HG02571 (cell line): ENCODE data around the gene PRCD.
"Not testable (repeated sequence)": the region's sequence is repeated elsewhere in the genome, so short reads cannot be mapped to it uniquely, and the experiment has no call there.

Experiments
- ATAC-seq: cut with Tn5 transposase; IDR thresholded peaks from one replicate; pipeline ENCODE4 v1.9.1; 2021; ENCODE audit warnings: mild to moderate bottlenecking, moderate library complexity; ENCODE audit not compliant: unreplicated experiment

PRCD gene

DNA sequence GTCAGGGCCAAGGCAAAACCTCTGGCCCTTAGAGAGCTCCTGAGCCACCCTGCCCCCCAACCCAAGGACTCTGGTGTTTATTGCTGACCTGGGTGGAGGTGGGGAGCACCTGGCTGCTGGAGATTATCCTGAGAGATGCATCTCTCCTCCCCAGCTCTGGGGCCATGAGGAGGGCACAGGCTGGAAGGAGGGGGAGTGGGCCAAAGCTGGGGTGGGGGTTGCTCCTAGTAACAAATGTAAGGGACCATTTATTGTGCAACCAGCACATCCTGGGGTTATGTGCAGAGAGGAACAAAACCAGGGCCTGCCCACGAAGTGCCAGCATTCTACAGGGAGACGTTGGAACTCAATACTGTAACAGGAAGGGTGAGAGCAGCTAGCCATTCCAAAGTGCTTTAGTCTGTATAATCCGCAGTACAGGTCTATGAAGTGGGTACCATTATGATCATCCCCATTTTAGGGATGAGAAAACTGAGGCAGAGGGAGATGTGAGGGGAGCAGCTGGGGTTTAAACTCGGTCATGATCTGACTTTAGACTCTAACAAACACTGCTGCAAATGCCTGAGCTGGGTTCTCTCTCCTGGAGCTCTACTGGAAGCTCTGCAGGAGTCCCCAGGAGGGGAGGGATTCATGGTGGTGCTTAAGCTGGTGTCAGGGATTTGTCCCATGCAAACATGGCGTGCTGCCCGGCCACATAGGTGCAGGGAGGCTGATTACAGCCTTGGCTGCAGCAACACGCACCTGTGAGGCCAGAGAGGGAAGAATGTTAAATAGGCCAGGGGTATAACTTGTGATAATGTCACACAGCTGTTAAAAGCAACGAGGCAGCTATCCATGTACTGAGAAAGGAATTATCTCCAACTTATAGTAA lies 37.3 kb upstream of the PRCD start:
- ATAC-seq, result no peak

DNA sequence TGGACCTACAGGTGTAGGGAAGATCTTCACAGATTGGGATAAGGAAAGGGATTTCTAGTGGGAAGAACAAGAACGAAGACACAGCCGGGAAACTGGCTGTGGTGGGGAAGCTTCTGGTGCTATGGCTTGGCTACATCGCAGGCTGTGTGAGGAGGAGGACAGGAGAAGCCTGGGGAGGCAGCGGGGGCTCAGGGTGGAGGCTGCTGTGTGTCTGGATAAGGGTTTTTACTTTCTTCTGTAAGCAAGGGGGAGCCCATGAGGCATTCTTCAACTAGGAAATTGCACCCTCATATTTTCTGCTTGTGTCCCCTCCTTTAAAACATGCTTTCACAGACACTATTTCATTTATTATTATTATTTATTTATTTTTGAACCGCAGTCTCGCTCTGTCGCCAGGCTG lies 35.7 kb upstream of the PRCD start:
- ATAC-seq, result no peak

DNA sequence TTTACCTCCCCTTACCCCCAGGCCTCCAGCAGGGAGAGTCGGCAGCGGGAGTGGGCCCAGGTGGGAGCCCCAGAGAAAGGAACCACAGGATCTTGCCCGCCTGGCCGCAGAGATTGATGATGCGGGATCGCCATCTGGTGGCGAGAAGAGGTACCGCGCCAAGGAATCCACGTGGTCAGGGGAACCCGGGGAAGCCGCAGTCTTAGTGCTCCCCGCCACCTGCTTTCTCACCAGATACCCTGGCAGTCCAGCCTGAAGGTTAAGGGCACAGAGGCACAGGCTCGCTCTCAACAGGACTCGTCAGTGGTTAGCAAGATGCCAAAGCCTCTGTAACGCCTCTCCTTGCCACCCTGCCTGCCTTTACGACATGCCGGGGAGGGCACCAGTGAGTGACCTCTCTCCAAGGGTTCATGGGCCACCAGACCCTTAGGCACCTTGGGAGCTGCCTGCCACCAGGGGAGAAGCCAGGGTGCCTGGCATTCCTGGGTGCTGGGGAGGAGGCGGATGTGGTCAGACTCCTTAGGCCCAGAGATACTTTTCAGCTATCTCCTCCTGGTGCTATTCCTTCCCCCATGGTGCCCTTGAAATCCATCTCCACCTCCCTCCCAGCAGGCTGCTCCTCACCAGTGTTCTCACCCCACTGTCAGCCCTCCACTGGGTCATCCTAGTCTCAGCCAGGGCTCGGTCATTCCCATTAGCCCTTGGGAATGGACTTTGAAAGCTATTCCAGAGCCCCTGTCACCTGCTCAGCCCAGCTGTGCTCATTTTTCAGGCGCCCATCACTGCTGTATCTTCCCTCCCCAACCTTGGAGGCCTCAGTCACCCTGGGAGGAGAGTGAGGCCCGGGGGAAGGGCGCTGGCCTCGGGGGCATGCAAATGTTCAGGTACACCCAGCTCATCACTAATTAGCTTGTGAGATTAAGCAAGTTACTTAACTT lies 33.2 kb upstream of the PRCD start:
- no peak for ATAC-seq

DNA sequence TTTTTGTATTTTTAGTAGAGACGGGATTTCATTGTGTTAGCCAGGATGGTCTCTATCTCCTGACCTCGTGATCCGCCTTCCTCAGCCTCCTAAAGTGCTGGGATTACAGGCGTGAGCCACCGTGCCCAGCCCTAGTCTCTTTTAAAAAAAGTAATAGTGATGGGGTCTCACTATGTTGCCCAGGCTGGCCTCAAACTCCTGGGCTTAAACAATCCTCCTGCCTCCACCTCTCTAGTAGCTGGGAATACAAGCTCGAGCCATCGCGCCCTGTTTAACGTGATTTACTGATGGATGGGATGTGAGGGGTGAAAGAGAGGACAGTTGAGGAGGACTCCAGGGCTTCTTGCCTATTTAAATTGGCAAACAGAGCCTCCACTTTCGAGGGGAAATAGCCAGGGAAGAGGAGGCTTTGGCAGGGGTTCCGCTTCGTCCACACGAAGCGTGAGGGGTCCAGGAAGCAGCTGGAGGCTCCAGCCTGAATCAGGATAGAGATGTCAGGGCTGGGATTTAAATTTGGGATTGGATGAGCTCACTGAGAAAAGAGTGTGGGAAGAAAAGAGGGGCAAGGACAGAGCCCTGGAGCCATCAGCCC lies 31.3 kb upstream of the PRCD start:
- ATAC-seq, result not testable (repeated sequence)

DNA sequence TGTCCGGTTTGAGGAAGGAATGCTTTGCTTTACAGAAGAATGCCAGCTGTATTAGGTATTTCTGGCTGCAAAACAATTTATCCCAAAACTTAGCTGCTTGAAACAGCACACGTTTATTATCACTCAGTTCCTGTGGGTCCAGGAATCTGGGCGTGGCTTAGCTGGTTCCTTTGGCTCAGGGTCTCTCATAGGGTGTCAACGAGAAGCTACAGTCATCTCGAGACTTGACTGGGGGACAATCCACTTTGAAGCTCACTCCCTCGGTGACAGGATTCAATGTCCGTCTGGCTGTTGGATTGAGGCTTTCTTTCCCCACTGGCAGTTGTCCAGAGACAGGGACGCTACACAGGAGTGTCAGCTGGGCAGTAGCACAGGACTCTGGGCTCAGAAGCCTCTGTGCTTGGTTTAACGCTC lies 29.0 kb upstream of the PRCD start:
- no peak for ATAC-seq

DNA sequence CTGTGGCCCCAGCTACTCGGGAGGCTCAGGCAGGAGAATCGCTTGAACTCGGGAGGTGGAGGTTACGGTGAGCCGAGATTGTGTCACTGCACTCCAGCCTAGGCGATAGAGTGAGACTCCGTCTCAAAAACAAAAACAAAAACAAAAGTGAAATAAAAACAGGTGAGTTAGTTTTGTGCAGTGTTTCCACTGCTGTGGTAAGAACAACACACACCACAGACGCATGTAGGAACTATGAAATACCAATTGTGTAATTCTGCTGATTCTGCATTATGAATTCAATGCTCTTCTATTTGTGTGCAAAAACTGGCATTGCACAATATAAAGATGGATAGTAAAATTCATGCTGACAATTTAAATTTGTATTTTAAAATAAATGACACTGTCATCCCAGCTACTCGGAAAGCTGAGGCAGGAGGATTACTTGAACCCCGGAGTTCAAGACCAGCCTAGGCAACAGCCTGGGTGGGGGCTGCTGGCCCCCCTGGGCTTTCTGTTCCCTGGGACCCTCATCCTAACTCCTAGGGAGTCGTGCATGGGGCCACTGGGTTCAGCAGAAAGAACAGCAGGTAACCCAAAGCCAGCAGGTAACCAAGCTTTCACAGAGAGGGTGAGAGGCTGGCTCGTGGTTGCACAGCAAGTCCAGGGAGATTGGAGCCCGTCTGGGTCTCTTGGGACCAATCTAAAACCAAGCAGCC lies 28.0 kb upstream of the PRCD start:
- ATAC-seq, result no peak

DNA sequence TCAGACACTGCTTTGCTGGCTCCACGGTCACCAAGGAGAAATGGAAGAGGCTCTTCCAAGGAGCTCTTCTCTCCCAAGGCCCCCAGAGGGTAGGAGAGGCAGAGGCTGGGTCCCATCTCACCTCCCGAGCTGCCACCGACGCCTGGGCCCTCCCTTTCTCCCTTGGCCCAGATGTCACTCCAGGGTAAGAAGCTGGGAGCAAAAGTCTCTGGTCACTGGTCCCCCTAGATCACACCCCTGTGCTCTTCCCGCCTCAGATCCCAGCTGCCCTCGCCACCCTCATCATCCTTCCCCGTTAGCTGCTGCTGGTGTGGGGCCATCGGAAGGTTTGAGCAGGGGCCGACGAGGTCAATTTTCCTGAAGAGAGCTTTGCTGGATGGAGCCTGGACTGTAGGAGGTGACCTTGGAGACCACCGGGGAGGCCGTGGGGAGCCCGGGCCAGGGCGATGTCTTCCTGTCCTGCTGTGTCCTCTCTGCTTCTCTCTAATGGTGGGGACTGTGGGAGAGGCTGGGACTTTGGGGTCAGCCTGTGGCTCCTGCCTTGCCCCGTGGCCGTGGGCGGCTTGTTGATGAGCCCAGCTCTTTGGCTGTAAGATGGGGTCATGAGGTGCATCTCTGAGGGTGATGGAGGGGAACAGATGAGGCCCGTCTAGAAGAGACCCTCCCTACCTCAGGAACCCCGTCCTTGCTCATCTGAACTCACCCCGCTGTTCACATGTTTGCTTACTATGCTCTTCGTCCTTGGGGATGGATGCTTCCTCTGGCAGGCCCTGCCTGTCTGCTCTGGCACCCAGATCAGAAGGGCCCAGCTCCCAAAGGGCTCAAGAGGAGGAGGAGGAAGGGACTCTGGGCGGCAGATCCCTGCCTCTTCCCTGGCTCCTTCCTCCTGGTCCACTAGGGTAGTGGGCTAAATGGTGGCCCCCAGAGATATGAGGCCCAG lies 27.2 kb upstream of the PRCD start:
- ATAC-seq, result no peak

DNA sequence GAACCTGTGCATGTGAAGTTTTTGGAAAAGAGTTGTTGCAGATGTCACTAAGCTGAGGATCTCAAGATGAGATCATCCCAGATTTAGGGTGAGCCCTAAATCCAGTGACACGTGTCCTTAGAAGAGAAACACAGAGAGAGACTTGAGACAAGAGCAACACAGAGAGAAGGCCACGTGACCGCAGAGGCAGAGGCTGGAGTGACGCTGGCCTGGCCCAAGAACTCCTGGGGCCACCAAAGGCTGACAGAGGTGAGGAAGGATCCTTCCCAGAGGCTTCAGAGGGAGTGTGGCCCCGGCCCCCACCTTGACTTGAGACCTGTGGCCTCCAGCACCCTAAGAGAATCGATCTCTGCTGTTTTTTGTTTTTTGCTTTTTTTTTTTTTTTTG lies 26.5 kb upstream of the PRCD start:
- ATAC-seq, result no peak

DNA sequence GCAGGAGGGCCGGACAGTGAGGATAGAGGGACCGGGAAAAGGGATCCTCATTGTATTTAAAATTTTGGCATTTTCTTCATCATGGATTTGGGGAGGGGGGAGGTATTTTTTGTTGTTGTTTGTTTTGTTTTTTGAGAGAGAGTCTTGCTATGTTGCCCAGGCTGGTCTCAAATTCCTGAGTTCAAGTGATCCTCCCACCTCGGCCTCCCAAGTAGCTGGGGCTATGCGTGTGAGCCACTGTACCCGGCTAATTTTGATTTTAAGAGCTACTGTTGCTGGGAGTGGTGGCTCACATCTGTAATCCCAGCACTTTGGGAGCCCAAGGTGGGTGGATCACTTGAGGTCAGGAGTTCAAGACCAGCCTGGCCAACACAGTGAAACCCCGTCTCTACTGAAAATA lies 25.5 kb upstream of the PRCD start:
- not testable (repeated sequence) for ATAC-seq

DNA sequence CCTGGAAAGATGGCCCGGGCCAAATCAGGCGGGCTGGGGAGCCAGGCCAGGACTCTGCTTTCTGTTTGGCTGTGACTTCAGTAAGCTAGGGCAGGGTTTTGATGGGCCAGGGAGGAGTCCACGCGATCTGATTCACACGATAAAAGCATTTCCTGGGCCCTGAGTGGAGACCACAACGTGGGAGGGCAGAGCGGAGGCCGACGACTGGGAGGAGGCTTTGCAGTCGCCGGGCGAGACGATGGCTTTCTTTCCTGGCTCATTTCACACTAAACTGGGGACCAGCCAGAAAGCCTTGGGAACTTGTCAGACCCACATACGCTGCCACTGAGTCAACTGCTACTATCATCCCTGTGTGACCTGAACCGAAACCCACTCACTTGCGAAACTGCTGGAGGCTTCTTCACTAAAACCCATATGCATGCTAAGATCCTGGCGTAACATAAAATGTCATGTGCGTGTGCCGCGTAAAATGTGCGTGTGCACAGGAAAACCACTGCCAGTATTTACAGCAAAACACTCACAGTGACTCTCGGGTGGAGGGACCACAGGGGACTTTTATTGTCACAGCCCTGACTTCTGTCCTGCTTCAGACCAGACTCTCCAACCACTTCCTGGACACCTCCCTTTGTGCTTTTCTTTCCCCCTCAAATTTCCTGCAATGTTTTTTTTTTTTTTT lies 24.4 kb upstream of the PRCD start:
- no peak for ATAC-seq

DNA sequence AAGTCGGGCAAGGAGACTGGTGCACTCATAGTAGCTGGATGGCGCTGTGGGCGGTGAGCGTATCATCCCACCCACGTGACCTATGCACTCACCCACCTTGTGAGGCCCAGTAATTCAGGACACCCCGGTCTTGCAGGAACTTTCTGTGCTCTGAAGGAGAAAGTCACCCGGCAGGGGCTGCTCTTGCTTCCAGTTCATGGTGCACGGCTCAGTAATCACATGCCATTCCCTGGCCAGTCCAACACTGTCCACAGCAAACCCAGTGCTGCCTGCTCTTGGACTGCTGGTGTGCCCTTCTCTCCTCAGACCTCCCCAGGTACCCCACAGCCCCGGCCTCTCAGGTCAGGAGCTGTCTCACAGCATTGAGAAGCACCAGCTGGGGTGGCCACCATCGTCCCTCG lies 22.2 kb upstream of the PRCD start:
- no peak for ATAC-seq

DNA sequence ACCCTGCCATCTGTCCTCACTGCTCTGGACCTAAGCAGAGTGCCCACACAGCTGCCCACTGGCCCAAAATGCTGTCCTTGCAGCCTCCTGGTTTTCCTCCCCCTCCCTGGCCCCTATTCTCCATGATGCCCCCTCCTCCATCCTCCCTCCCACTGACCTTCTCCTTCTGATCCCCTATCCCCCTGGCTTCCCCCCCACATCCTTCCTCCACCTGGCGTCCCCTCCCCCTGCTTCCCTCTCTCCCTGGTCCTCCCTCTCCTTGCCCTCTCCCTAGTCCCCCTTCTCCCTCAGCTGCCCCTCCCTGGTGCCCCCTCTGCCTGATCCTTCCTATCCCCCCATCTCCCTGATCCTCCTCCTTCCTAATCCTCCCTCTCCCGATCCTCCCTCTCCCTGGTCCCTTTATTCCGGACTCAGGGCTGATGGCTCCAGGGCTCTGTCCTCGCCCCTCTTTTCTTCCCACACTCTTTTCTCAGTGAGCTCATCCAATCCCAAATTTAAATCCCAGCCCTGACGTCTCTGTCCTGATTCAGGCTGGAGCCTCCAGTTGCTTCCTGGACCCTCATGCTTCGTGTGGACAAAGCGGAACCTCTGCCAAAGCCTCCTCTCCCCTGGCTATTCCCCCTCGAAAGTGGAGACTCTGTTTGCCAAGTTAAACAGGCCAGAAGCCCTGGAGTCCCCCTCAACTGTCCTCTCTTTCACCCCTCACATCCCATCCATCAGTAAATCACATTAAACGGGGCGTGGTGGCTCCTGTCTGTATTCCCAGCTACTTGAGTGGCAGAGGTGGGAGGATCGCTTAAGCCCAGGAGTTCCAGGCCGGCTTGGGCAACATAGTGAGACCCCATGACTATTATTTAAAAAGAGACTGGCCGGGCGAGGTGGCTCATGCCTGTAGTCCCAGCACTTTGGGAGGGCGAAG lies 20.5 kb upstream of the PRCD start:
- ATAC-seq, result no peak

DNA sequence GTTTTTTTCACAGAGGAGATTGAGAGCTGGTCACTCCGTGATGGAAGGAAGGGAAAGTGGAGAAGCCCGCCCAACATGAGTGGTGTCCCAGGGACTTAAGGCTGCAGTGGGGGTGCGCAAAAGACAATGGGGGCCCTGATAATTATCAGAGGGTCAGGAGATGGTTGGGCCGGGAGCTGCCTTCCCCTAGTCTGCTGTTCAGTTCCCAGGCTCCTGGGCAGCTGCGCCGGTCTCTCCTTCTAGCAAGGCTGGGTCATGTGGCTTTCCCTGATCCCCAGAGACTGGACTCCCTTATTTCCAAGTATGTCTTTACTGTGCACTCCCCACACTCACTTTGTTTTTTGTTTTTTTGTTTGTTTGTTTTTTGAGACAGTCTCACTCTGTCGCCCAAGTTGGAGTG lies 18.6 kb upstream of the PRCD start:
- ATAC-seq, result no peak

DNA sequence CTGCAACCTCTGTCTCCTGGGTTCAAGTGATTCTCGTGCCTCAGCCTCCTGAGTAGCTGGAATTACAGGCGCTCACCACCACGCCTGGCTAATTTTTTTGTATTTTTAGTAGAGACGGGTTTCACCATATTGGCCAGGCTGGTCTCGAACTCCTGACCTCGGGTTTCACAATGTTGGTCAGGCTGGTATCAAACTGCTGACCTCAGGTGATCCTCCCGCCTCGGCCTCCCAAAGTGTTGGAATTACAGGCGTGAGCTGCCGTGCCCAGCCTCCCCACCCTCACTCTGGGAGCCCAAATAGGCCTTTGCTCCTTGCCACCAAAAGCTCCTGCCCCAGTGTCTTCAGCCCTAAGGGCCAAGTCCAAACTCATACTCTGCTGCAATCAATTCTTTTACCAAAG lies 18.2 kb upstream of the PRCD start:
- not testable (repeated sequence) for ATAC-seq

DNA sequence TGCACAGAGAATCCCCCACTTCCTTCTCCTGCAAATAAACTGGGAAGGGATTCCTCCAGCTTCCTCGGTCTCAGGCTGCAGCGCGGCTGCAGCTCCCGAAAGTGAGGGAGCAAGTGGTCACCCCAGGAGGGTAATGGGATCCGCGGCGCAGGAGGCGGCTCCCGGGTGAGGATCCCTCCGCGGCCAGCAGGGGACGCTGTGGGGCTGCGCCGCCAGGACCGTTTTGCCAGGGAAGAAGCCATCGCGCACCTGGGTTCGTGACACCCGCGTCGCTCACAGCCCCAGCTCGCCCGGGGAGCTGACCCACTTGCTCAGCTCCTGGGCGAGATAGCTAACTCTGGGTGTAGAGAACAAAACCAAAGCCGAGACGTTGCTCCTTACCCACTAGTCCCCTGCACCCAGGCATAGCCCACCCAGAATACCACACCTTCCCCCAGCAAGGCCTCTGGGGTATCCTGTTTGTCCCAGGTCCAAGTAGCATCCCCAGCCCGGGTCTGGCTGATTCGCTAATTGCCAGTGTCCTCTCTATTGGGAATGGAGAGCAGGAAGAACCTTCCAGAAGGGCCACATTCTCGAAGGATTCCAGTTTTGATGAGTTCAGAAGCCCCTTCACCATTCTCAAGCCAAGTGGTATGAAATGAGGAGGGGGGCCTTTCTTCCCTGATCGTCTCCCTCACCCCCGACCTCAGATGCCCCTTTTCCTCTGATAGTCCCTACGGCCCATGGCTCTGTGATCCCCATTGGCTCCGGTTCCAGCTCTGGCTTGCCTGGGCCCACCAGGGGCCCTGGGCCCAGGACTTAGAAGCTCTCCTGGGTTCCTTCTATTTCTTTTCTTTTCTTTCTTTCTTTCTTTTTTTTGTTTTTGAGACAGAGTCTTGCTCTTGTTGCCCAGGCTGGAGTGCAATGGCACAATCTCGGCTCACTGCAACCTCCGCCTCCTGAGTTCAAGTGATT lies 16.5 kb upstream of the PRCD start:
- no peak for ATAC-seq

DNA sequence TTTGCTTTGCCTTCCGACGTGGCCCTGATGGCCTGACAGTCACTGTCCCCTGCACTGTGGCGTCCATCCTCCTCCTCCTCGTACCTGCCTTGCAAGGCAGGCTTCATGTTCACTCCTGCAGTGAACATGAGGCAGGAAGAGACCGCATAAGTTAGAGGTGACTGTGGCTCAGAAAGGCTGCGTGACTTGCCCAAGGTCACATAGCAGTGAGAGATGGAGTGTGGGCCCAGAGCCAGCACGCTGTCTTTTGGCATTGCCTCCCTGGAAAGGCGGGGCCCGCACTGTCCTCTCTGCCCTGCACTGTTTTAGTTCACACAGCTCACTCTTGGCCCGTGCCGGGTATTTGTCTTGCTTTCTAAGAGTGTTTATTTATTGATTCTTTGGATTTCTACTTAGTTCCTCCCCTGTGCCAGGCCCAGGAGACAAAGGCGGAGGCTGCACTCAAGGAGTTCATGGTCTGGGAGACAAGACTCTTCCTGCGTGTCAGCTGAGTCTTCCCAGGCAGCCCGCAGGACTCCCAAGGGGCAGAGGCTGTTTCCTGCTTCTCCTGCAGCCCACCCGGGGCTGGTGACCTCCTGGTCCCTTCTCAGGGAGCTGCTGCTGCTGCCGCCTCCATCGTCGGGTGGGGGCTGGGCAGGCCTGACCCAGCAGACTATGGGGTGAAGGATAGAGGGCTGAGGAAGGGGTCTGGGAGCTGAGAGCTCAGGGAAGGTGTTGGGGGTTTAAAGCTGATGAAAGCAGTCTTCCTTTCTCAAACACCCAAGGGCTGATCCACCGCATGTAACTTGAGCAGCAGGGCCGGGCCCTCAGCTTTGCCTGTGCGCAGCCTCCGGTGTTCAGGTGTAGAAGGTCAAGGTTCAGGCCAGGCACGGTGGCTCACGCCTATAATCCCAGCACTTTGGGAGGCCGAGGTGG lies 15.0 kb upstream of the PRCD start:
- no peak for ATAC-seq
